SU-DHL-6 (cell line): Measurements from ENCODE around the gene COL6A3.

Source experiments
- H2AFZ ChIP-seq: fragments of 200-600 bp; sonication (generic); 2 replicates; pipeline ENCODE4 v1.6.1; 2014; ENCODE audit warnings: low read depth, mild to moderate bottlenecking, moderate library complexity, mixed read lengths, antibody characterized with exemption, low read length; ENCODE audit not compliant: severe bottlenecking
- H3F3A ChIP-seq: fragments of 200-600 bp; shearing (Covaris generic); 2 replicates; pipeline ENCODE4 v1.6.0; 2016; ENCODE audit warnings: antibody characterized with exemption, mild to moderate bottlenecking; ENCODE audit not compliant: insufficient read depth
- H3K27ac ChIP-seq: fragments of 200-600 bp; sonication (generic); 2 replicates; pipeline ENCODE4 v1.5.1; 2016; ENCODE audit warnings: low read depth, mild to moderate bottlenecking, low read length, moderate library complexity, mixed read lengths
- H3K27me3 ChIP-seq: fragments of 200-600 bp; sonication (generic), shearing (Covaris generic); 2 replicates; pipeline ENCODE4 v1.6.0; 2014; ENCODE audit warnings: mild to moderate bottlenecking, low read length
- H3K36me3 ChIP-seq: fragments of 200-600 bp; sonication (generic); 2 replicates; pipeline ENCODE4 v1.6.1; 2014; ENCODE audit warnings: mild to moderate bottlenecking, low read length, mixed read lengths
- H3K4me2 ChIP-seq: fragments of 300-600, 200-600 bp; shearing (Covaris generic), sonication (generic); 2 replicates; pipeline ENCODE4 v1.6.0; 2014; ENCODE audit warnings: low read length, low read depth, mild to moderate bottlenecking; ENCODE audit not compliant: poor library complexity, severe bottlenecking
- H3K4me3 ChIP-seq: fragments of 200-600 bp; sonication (generic); 2 replicates; pipeline ENCODE4 v1.5.1; 2014; ENCODE audit warnings: antibody characterized with exemption, low read length, mild to moderate bottlenecking, mixed read lengths; ENCODE audit not compliant: insufficient read depth, poor library complexity, severe bottlenecking
- H3K79me2 ChIP-seq: fragments of 200-600 bp; sonication (generic); 2 replicates; pipeline ENCODE4 v1.6.1; 2014; ENCODE audit warnings: mild to moderate bottlenecking, low read length, moderate library complexity; ENCODE audit not compliant: insufficient read depth
- H3K9ac ChIP-seq: fragments of 200-600 bp; sonication (generic); 2 replicates; pipeline ENCODE4 v1.7.0; 2014; ENCODE audit warnings: mild to moderate bottlenecking, low read length
- H3K9me2 ChIP-seq: fragments of 200-600 bp; sonication (generic); replicated peaks from 2 replicates; pipeline ENCODE4 v1.6.1; 2014; ENCODE audit warnings: low read length; ENCODE audit not compliant: insufficient read depth
- H3K9me3 ChIP-seq: fragments of 200-600 bp; sonication (generic); 2 replicates; pipeline ENCODE4 v1.6.1; 2014; ENCODE audit warnings: low read length, mixed read lengths; ENCODE audit not compliant: insufficient read depth
- H4K20me1 ChIP-seq: fragments of 200-600 bp; sonication (generic); 2 replicates; pipeline ENCODE4 v1.6.1; 2014; ENCODE audit warnings: low read depth, mild to moderate bottlenecking, antibody characterized with exemption, low read length, moderate library complexity, mixed read lengths
- CTCF ChIP-seq: fragments of 200-600 bp; sonication (generic); IDR thresholded peaks from one replicate; pipeline ENCODE4 v1.5.1; 2017; ENCODE audit warnings: antibody characterized with exemption, mild to moderate bottlenecking, low read length, moderate library complexity; ENCODE audit not compliant: insufficient read depth, poor library complexity, severe bottlenecking
- EZH2phosphoT487 ChIP-seq: fragments of 200-600 bp; sonication (generic), shearing (Covaris generic); conservative IDR thresholded peaks from 2 replicates; pipeline ENCODE4 v1.6.1; 2018; ENCODE audit warnings: mild to moderate bottlenecking, antibody characterized with exemption, low read length, moderate library complexity, mixed read lengths

COL6A3 gene

GRCh38 chr2:237324405-237324831, 89.5 kb downstream of the COL6A3 start:
- H4K20me1 ChIP-seq, result no peaks in the 10 kb centered on the region
- no peaks in the 10 kb centered on the region for H3K36me3 ChIP-seq
- TF ChIP-seq EZH2phosphoT487 (no peak), CTCF (no peak)
- no peak overlapping the region for H3K4me3 ChIP-seq
- no peaks in the 10 kb centered on the region for H3K79me2 ChIP-seq
- no peak overlapping the region for H3K4me2 ChIP-seq
- no peaks in the 10 kb centered on the region for H3K9me2 ChIP-seq
- H3F3A ChIP-seq, result no peaks in the 10 kb centered on the region
- no peak overlapping the region for H3K27ac ChIP-seq
- H3K9ac ChIP-seq, result no peak overlapping the region
- H3K27me3 ChIP-seq, result no peaks in the 10 kb centered on the region
- no peak overlapping the region for H2AFZ ChIP-seq
- H3K9me3 ChIP-seq, result no peaks in the 10 kb centered on the region

- Histone ChIP-seq H3K4me3 (no peak overlapping the region), H3K27me3 (no peaks in the 10 kb centered on the region), H3K4me2 (no peak overlapping the region), H3K79me2 (no peaks in the 10 kb centered on the region), H3K36me3 (no peaks in the 10 kb centered on the region), H3K9me2 (no peaks in the 10 kb centered on the region), H2AFZ (no peak overlapping the region), H3K9me3 (no peaks in the 10 kb centered on the region), H4K20me1 (no peaks in the 10 kb centered on the region), H3K27ac (no peak overlapping the region), H3F3A (no peaks in the 10 kb centered on the region), H3K9ac (no peak overlapping the region)
- TF ChIP-seq CTCF (no peak), EZH2phosphoT487 (no peak)
Observed at GRCh38 chr2:237323656-237324055, 90.3 kb downstream of the COL6A3 start.

GRCh38 chr2:237322564-237322963, 91.4 kb downstream of the COL6A3 start:
- no peaks in the 10 kb centered on the region for H3K36me3 ChIP-seq
- H3K27me3 ChIP-seq, result no peaks in the 10 kb centered on the region
- no peaks in the 10 kb centered on the region for H3K79me2 ChIP-seq
- H4K20me1 ChIP-seq, result no peaks in the 10 kb centered on the region
- no peak overlapping the region for H3K4me3 ChIP-seq
- H3K9me3 ChIP-seq, result no peaks in the 10 kb centered on the region
- no peak overlapping the region for H3K27ac ChIP-seq
- H3K9me2 ChIP-seq, result no peaks in the 10 kb centered on the region
- TF ChIP-seq EZH2phosphoT487 (no peak), CTCF (no peak)
- H3K9ac ChIP-seq, result no peak overlapping the region
- no peaks in the 10 kb centered on the region for H3F3A ChIP-seq
- no peak overlapping the region for H2AFZ ChIP-seq
- no peak overlapping the region for H3K4me2 ChIP-seq
